Gastroesophageal sphincter (tissue), 3 donors: ENCODE results near the gene ITPR2.
"Not testable (repeated sequence)": the region's sequence is repeated elsewhere in the genome, so short reads cannot be mapped to it uniquely, and the experiment has no call there.

Experiments
- POLR2A ChIP-seq, 2 donors: fragments of 450-650 bp; IDR thresholded peaks; one replicate each; pipeline ENCODE4 v1.6.1; 2017; ENCODE audit warnings: antibody characterized with exemption in 2 of 2, mild to moderate bottlenecking in 2 of 2, moderate library complexity in 1 of 2
- TF ChIP-seq, protein P1 (sequence below), 4 experiments: fragments of 200-600 bp in 2 of 4; fragments of 450-650 bp in 2 of 4; sonication (generic) in 1 of 4; IDR thresholded peaks; one replicate each; pipeline ENCODE4 v1.5.1; 2017 to 2019; ENCODE audit warnings: antibody characterized with exemption in 4 of 4, mild to moderate bottlenecking in 2 of 4, moderate library complexity in 2 of 4

GRCh38 chr12:26778173-26778775 is 54.7 kb downstream of the ITPR2 start:
- TF ChIP-seq, protein P1, sequence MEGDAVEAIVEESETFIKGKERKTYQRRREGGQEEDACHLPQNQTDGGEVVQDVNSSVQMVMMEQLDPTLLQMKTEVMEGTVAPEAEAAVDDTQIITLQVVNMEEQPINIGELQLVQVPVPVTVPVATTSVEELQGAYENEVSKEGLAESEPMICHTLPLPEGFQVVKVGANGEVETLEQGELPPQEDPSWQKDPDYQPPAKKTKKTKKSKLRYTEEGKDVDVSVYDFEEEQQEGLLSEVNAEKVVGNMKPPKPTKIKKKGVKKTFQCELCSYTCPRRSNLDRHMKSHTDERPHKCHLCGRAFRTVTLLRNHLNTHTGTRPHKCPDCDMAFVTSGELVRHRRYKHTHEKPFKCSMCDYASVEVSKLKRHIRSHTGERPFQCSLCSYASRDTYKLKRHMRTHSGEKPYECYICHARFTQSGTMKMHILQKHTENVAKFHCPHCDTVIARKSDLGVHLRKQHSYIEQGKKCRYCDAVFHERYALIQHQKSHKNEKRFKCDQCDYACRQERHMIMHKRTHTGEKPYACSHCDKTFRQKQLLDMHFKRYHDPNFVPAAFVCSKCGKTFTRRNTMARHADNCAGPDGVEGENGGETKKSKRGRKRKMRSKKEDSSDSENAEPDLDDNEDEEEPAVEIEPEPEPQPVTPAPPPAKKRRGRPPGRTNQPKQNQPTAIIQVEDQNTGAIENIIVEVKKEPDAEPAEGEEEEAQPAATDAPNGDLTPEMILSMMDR (IDR thresholded peaks at IDR 0.05) = not testable (repeated sequence)
- TF ChIP-seq POLR2A (IDR thresholded peaks at IDR 0.05) = not testable (repeated sequence)
